Peyer's patch (tissue), 4 donors: ENCODE results near the gene DNAJC7.

Experiments
- CTCF ChIP-seq, 6 experiments: fragments of 450-650 bp in 4 of 6; fragments of 200-600 bp in 2 of 6; sonication (generic) in 1 of 6; IDR thresholded peaks; one replicate each; pipeline ENCODE4 v1.5.1; 2017 to 2019; ENCODE audit warnings: antibody characterized with exemption in 6 of 6, mild to moderate bottlenecking in 3 of 6, moderate library complexity in 1 of 6
- POLR2A ChIP-seq, 2 donors: fragments of 450-650 bp; IDR thresholded peaks; one replicate each; pipeline ENCODE4 v1.5.1; 2017; ENCODE audit warnings: antibody characterized with exemption in 2 of 2, mild to moderate bottlenecking in 2 of 2, moderate library complexity in 2 of 2

- TF ChIP-seq CTCF (IDR thresholded peaks at IDR 0.05) (no peak), POLR2A (IDR thresholded peaks at IDR 0.05) (no peak)
Observed at GRCh38 chr17:41939693-41940090, 77.5 kb downstream of the DNAJC7 start.
